ENCODE measurements around the gene F2RL3.

DNA sequence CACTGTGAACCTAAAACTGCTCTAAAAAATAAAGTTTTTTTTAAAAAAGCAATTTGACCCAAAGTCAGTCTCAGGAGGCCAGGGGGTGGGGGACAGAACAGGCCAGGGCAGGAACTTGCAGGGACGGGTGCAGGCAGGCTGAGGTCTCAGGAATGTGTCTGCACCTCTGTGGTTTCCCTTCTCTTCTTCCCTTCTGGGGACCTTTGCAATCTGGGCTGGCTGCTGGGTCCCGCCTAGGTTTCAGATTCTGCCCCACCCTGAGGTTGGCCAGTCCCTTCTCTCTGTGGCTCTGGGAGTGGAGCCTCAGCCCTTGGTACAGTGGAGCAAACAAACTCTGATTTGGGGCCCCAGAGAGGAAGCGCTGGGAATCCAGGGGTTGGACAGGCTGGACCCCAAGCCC is 5.3 kb upstream of the F2RL3 start:
- TF ChIP-seq POLR2A (IDR thresholded peaks at IDR 0.05) (no peak), EP300 (IDR thresholded peaks at IDR 0.05) (no peak)
- TF ChIP-seq, protein P1, sequence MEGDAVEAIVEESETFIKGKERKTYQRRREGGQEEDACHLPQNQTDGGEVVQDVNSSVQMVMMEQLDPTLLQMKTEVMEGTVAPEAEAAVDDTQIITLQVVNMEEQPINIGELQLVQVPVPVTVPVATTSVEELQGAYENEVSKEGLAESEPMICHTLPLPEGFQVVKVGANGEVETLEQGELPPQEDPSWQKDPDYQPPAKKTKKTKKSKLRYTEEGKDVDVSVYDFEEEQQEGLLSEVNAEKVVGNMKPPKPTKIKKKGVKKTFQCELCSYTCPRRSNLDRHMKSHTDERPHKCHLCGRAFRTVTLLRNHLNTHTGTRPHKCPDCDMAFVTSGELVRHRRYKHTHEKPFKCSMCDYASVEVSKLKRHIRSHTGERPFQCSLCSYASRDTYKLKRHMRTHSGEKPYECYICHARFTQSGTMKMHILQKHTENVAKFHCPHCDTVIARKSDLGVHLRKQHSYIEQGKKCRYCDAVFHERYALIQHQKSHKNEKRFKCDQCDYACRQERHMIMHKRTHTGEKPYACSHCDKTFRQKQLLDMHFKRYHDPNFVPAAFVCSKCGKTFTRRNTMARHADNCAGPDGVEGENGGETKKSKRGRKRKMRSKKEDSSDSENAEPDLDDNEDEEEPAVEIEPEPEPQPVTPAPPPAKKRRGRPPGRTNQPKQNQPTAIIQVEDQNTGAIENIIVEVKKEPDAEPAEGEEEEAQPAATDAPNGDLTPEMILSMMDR (IDR thresholded peaks at IDR 0.05), result no peak

Data from tibial nerve (tissue), 4 donors.